HepG2 (cell line): ENCODE measurements around the gene BFSP1.

Experiments
- AHR ChIP-seq: IDR thresholded peaks from 2 replicates; pipeline ENCODE4 v1.6.1; 2018; ENCODE audit warnings: missing genetic modification reagents, missing compliant biosample characterization
- KDM5B ChIP-seq: sonication (generic); formaldehyde crosslinking; IDR thresholded peaks from 2 replicates; pipeline ENCODE4 v1.4.0; 2020; ENCODE audit warnings: missing genetic modification reagents, mild to moderate bottlenecking, borderline replicate concordance
- LRRFIP1 ChIP-seq: sonication (generic); formaldehyde crosslinking; conservative IDR thresholded peaks from 2 replicates; pipeline ENCODE4 v1.4.0; 2020; ENCODE audit warnings: missing genetic modification reagents
- MXI1 ChIP-seq: IDR thresholded peaks from 3 replicates; pipeline ENCODE4 v1.6.1; 2012; ENCODE audit warnings: low read depth, low read length, inconsistent platforms, borderline replicate concordance
- NCOA2 ChIP-seq: sonication (generic); formaldehyde crosslinking; IDR thresholded peaks from 2 replicates; pipeline ENCODE4 v1.8.0; 2022; ENCODE audit warnings: inconsistent platforms
- ZNF441 ChIP-seq: sonication (generic); formaldehyde crosslinking; IDR thresholded peaks from 2 replicates; pipeline ENCODE4 v1.7.0; 2021; ENCODE audit warnings: missing genetic modification reagents, borderline replicate concordance
- ZNF577 ChIP-seq: sonication (generic); formaldehyde crosslinking; IDR thresholded peaks from 2 replicates; pipeline ENCODE4 v1.4.0; 2020; ENCODE audit warnings: mild to moderate bottlenecking, low read depth, missing genetic modification reagents, borderline replicate concordance

GRCh38 chr20:17570347-17571152, 39.4 kb upstream of the BFSP1 start:
- no peak for TF ChIP-seq ZNF577 (CRISPR knock-in tag)
- no peak; the same call in 2 of the 3 replicates for TF ChIP-seq MXI1
- no peak for TF ChIP-seq LRRFIP1
- no peak for TF ChIP-seq AHR
- 0 out of 2 replicates have a peak, but pooled peaks have one; percentile 51 for TF ChIP-seq KDM5B (CRISPR knock-in tag)
- no peak for TF ChIP-seq ZNF441
- no peak for TF ChIP-seq NCOA2 (CRISPR knock-in tag)
